Colonic mucosa (tissue), 4 donors: ENCODE data around the gene ARHGEF3. TPM values are rescaled to one million over a fixed set of nuclear protein-coding genes. Genes with fewer than 3 reads are reported as not detected.

Experiments used
- DNase-seq: peaks from one replicate; pipeline ENCODE4 v3.0.0-alpha.2; 2020
- H3K27ac ChIP-seq: fragments of 200-600 bp; one replicate; pipeline ENCODE4 v1.8.0; 2021
- H3K27me3 ChIP-seq: fragments of 200-600 bp; one replicate; pipeline ENCODE4 v1.8.0; 2021
- H3K36me3 ChIP-seq: fragments of 200-600 bp; one replicate; pipeline ENCODE4 v1.8.0; 2021
- H3K4me1 ChIP-seq: fragments of 200-600 bp; one replicate; pipeline ENCODE4 v1.8.0; 2021; ENCODE audit warnings: mild to moderate bottlenecking
- H3K4me3 ChIP-seq: fragments of 200-600 bp; one replicate; pipeline ENCODE4 v1.8.0; 2021
- H3K9ac ChIP-seq, 2 donors: one replicate each; pipeline ENCODE4 v1.7.0; 2013; ENCODE audit warnings: control low read depth in 2 of 2, low read depth in 2 of 2, low read length in 2 of 2
- H3K9me3 ChIP-seq: fragments of 200-600 bp; one replicate; pipeline ENCODE4 v1.8.0; 2021
- CTCF ChIP-seq: fragments of 200-600 bp; IDR thresholded peaks from one replicate; pipeline ENCODE4 v1.8.0; 2022; ENCODE audit warnings: antibody characterized with exemption, mild to moderate bottlenecking
- intact Hi-C: fragments of 100-400 bp; cut with DNase I; formaldehyde crosslinking; loops from one replicate; pipeline ENCODE4 v1.14.1; 2022
- total RNA-seq, 2 donors: library from RNA; stranded (reverse); fragmentation: NEBNext Ultra II Directional in 1 of 2; extraction: Animal tissue kit (Norgen Biotek cat#: 25700) in 1 of 2; gene quantifications; one replicate each; pipeline ENCODE4 v1.2.1, GENCODE V29; 2021
- donor health status: healthy.
- donor health status: DM: no; HTN: no; CAD: no.
- donor health status: DM: no; HTN: no; CAD: no.

ARHGEF3 gene
- total RNA-seq, 2 donors from 2014 or later: 10.2 to 14.7 TPM

- no peak for TF ChIP-seq CTCF
Measured at GRCh38 chr3:56764184-56764583, 37.6 kb downstream of the ARHGEF3 start.

GRCh38 chr3:56763233-56763632, 38.5 kb downstream of the ARHGEF3 start:
- Histone ChIP-seq H3K4me3 (no peak overlapping the region), H3K4me1 (no peaks in the 10 kb centered on the region), H3K36me3 (no peaks in the 10 kb centered on the region), H3K27ac (no peak overlapping the region), H3K9me3 (no peaks in the 10 kb centered on the region), H3K27me3 (no peaks in the 10 kb centered on the region), H3K9ac (no peak overlapping the region)
- TF ChIP-seq CTCF: no peak
- no peak for DNase-seq
- intact Hi-C loops: no loop called here

More at GRCh38 chr3:56764184-56764583, 37.6 kb downstream of the ARHGEF3 start:
- H3K4me3 ChIP-seq: no peak overlapping the region
- no peaks in the 10 kb centered on the region for H3K9me3 ChIP-seq
- H3K36me3 ChIP-seq: no peaks in the 10 kb centered on the region
- H3K27me3 ChIP-seq: no peaks in the 10 kb centered on the region
- H3K27ac ChIP-seq: no peak overlapping the region
- intact Hi-C loops: no loop called here
- no peak for DNase-seq
- no peak overlapping the region for H3K9ac ChIP-seq
- H3K4me1 ChIP-seq: no peaks in the 10 kb centered on the region

- no peak for DNase-seq
- no peak for TF ChIP-seq CTCF
- no peaks in the 10 kb centered on the region for H3K9me3 ChIP-seq
- intact Hi-C loops: no loop called here
- H3K27me3 ChIP-seq: no peaks in the 10 kb centered on the region
- H3K27ac ChIP-seq: no peak overlapping the region
- H3K4me3 ChIP-seq: no peak overlapping the region
- no peaks in the 10 kb centered on the region for H3K36me3 ChIP-seq
- no peak overlapping the region for H3K9ac ChIP-seq
- H3K4me1 ChIP-seq: no peaks in the 10 kb centered on the region
Measured at GRCh38 chr3:56762718-56763117, 39.0 kb downstream of the ARHGEF3 start.

GRCh38 chr3:56761887-56762651, 39.7 kb downstream of the ARHGEF3 start:
- intact Hi-C loops: no loop called here
- TF ChIP-seq CTCF: no peak
- Histone ChIP-seq H3K9ac (no peak overlapping the region), H3K36me3 (no peaks in the 10 kb centered on the region), H3K4me1 (no peaks in the 10 kb centered on the region), H3K9me3 (no peaks in the 10 kb centered on the region), H3K27me3 (no peaks in the 10 kb centered on the region), H3K4me3 (no peak overlapping the region), H3K27ac (no peak overlapping the region)
- no peak for DNase-seq

- Histone ChIP-seq H3K27ac (no peak overlapping the region), H3K9ac (no peak overlapping the region), H3K4me3 (no peak overlapping the region), H3K36me3 (no peaks in the 10 kb centered on the region), H3K4me1 (no peaks in the 10 kb centered on the region), H3K27me3 (no peaks in the 10 kb centered on the region), H3K9me3 (no peaks in the 10 kb centered on the region)
- intact Hi-C loops: no loop called here
- no peak for TF ChIP-seq CTCF
- no peak for DNase-seq
Measured at GRCh38 chr3:56761023-56761422, 40.7 kb downstream of the ARHGEF3 start.
